Activated CD4-positive, alpha-beta T cell treated with anti-CD3 and anti-CD28 coated beads for 48 hours (primary cell): ENCODE data around the gene PPP4R4.
"Not testable (repeated sequence)": the region's sequence is repeated elsewhere in the genome, so short reads cannot be mapped to it uniquely, and the experiment has no call there.

Experiments used
- DNase-seq: peaks from one replicate; pipeline ENCODE4 v3.0.0-alpha.2; 2020

The PPP4R4 gene

DNA sequence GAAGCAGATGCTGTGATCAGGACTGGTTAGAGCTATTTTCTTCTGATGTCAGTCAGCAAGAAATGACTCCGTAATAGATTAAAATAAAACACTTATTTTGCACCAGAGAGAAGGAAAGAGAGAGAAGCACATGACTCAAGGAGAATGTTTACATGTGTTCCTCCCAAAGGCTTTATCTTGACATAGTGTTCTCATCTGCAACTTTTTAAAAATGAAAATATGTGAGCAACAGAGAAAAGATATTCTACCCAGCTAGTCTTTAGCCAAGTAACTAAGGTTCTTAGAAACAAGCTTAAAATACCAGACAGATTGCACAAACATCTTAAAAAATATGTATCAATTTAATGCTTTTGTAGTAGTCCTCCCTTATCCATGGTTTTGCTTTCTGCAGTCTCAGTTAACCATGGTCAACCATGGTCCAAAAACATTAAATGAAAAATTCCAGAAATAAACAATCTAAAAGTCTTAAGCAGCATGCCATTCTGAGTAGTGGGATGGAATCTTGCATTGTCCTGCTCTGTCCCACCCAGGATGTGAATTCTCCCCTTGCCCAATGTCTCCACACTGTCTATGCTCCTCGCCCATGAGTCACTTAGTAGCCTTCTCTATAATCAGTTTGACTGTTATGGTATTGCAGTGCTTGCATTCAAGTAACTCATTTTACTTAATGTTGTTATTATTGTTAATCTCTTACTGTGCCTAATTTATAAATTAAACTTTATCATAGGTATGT, 109.0 kb downstream of the PPP4R4 start:
- no peak for DNase-seq

DNA sequence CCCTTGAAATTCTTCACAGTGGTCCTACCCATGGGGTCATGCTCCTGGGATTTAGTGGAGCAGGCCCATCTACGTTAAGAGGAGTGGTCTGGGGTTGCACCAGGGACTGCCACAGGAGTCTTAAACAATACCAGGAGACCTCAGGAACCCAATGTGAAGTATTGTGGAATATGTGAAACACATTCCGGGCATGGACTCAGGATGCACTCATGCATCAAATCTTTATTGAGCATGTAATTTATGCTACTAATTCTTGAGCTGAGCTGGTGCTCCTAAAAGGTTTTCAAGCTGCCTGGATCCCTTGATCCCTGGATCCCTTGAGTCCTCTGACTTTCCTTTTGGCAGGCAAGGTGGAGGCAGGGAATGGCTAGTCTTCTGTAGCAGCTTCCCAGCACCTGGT, 110.1 kb downstream of the PPP4R4 start:
- DNase-seq: no peak

DNA sequence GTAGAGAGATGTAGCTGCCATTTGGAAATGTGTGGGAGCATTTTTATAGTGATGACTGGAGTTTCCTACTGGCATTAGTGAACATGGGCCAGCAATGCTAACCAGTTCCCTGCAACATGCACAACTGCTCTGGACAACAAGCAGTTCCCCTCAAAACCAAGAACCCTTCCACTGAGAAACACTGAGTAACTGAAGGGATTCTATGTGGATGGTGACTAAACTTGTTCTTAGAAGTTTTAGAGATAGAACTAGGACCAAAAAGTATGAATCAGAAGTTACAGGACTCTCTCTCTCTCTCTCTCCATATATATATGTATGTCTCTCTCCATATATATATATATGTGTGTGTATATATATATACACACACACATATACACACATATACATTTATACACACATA, 111.0 kb downstream of the PPP4R4 start:
- no peak for DNase-seq

DNA sequence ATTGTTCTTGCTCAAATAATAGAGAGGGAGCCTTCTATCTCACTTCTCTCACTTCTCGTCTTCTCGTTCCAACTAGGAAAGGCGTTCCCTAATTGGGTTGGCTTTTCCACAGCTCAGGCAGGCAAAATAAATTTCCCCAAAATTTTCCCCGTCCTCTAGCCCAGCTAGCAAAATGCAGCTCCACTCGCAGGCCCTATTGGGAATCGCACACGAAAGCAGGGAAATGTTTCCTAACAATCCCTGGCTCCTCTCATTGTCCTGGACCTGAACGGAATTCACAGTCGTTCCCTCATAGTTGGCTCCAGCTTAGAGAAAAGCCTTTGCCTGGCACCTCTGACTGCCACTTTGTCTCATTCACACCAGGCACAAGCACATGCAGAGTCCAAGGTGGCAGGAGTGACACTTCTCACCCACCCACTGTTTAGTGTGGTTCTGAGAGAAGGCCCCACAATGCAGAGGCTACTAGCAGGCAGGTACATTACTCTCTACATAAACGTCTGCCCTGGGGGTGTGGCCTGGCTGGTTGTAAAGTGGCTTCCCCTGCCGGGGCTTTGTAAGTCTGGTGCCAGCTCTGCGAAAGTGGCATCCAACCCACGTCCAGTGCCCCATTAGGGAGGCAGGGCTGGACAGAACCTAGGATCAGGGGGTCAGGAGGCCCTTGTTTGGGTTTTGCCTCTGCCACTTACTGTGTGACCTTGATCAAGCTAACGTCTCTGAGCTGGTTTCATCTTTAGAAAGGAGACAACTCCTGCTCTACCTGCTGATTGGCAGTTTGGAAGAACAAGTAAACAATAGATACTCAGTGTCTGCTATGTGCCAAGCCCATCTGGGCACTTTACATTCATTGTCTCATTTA, 114.7 kb downstream of the PPP4R4 start:
- no peak for DNase-seq

DNA sequence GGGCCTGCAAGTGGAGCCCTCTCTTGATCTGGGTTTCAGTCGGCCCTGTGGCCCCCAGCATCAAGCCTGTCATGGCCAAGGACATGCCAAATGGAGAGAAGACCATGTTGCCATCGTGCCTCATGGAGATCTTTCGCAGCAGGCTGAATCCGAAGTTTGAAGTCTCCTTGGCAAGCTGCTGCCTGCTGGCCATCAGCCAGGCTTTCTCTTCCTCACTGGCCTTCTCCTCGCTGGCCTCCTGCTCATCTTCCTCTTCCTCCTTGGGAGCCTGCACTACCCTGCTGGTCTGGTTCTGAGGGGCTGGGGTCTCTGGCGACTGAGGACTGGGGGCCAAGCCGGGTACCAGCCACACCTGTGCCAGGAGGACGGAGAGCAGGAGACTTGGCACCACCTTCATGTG, 116.1 kb downstream of the PPP4R4 start:
- no peak for DNase-seq

DNA sequence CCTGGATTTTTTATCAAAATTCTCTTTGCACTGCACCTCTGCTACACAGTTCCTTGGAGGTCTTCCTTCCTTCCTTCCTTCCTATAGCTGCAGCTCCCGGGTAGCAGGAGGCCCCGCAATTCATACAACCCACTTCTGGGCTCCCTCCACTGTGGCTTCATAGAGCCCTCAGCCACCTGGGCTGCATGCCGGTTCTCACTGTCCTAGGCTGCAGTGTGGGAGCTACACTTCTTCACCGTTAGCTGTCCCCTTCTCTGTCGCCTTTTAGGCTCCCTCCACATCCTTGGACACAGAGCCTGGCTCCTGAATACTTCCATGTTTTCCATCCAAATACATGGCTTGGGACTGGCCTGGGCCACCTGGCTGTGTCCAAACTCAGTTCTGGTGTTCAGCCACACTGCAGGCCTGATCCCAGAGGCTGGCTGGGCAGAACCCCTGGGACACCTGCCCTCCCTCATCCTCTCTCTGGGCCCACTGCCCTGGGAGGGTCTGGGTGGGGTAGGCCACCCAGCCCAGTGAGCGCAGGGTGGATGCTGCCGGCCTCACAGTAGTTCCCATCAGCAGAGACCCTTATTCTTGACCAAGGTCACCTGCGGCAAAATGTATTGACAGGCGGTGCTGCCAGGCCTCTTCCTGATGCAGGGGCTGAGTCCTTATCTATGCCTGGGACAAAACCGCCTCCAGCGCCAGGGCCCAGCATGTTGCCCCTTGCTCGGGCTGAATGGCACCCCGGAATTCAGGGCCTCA, 117.2 kb downstream of the PPP4R4 start:
- no peak for DNase-seq

DNA sequence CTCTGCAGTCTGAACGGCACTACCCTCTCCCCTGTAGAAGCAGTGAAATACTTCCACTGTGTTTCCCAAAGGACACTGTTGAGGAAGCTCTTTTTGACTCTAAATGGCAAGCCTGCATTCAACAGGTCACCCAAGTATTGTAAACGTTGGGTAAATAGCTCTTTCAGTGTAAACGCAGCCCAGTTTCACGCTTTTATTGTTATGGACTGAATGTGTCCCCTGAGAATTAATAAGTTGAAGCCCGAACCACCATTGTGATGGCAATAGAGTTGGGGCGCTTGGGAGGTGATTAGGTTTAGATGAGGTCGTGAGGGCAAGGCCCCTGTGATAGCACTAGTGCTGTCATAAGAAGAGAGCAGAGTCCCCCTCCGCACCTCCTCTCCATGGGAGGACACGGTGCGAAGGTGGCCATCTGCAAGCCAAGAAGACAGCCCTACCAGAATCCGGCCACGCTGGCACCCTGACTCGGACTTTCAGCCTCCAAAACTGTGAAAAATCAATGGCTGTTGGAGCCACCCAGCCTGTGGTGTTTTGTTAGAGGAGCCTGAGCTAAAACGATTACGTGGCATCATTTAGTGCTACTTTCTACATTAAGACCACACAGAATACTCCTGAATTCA, 117.9 kb downstream of the PPP4R4 start:
- DNase-seq: no peak

DNA sequence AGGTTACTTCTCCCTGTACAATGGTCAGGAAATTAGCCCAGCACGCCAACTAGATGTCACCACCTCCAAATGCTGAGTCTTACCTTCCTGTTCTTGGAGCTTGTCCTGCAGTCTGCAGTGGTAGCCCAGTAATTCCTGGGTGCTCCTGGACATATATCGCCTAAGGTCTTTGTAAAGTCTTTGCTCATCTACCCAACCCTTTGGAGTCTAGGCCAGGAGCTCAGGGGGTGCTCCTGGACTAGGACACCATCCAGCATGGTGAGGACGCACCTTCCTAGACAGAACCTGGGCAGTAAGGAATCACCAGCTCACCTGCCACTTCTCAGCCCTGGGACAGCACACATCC, 118.4 kb downstream of the PPP4R4 start:
- no peak for DNase-seq

DNA sequence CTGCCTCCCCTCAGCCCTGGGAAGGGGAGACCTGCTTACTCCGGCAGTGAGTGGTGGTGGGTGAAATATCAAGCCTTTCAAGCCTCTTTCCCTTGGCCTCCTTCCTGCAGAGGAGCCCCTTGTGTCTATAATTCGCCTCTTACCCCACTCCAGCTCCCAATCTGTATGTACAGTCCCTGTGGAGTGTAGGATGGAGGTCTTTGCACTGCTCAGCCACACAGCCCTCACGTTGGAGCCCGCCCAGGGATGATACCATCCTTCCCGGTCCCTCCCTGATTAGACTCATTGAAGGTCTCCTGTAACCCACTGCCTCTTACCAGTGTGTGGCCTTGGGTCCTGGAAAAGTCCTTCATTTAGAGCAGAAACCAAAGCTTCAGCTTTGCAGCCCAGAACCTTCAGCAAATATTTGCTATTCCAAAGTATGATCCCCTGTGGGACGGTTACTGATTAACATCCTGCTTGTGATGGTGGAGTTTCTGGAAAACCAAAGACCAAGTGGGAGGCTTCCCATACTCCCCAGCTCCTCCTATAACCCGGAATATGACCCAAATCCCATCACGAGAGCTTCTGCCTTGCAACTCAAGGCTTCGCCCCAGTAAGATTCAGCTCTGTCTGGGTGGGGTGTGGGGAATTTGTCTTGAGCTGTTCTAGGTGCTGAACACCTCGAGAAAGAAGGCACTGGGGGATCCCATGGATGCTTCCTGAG, 118.9 kb downstream of the PPP4R4 start, which contains the start of gene SERPINA10:
Gene SERPINA10, minus strand, starts transcription at position 397 of the 706 bp plus-strand sequence. CDS start 2,675 bp downstream, outside the sequence.
- DNase-seq: no peak

DNA sequence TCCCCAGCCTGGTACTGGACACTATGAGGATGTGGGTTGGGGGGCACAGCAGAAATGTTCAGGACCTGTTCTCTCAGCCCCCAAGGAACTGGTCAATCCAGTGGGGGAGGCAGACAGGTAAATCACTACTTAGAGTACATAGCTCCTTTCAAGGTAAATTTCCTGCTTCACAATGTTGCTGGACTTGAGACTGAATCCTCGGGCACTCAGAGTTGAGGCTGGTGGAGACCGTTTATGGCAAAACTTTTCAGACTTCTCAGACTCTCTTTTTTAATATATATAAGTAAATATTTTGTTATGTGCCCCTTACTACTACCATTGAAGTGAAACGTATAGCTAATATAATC, 119.4 kb downstream of the PPP4R4 start:
- no peak for DNase-seq

DNA sequence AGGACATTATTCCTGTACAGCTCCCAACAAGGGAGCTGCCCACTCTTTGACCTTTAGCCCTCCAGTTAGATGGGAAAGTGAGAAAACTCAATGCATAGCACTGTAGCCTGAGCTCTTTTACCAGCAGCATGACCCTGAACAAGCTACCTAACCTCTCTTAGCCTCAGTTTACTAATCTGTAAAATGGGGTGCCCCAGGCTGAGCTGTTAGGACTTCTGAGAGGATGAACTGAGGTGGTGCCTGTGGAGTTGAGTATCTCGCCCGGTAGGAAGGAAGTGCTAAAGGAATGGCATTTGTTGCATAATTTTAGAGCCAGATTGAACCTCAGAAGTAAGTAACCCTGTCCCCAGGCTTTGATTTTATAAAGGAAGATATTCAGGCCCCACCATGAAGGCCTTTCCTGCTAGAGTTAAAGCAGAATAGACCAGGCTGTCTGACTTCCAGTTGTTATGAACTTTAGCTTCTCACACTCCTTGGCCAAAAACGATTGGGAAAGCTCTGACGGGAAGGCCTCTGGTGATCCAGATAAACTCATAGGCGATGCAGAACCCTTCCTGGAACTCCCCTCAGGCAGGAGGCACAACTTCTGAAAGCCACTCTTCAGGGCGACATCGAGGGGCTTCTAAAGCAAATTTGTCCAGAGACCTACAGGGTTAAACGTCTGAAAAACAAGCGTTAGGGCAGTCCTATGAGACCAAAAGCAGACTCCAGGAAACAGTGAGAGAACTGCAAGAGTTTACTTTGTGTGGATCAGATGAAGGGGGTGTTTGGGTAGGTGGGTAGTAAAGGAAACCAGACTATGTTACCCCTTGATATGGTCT, 121.4 kb downstream of the PPP4R4 start:
- DNase-seq: no peak

DNA sequence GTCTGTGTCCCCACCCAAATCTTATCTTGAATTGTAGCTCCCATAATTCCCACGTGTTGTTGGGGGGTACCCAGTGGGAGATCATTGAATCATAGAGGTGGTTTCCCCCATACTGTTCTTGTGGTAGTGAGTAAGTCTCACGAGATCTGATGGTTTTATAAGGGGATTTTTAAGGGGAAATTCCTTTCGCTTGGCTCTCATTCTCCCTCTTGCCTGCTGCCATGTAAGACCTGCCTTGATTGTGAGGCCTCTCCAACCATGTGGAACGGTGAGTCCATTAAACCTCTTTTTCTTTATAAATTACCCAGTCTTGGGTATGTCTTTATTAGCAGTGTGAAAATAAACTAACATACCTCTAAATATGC, 122.0 kb downstream of the PPP4R4 start:
- not testable (repeated sequence) for DNase-seq

DNA sequence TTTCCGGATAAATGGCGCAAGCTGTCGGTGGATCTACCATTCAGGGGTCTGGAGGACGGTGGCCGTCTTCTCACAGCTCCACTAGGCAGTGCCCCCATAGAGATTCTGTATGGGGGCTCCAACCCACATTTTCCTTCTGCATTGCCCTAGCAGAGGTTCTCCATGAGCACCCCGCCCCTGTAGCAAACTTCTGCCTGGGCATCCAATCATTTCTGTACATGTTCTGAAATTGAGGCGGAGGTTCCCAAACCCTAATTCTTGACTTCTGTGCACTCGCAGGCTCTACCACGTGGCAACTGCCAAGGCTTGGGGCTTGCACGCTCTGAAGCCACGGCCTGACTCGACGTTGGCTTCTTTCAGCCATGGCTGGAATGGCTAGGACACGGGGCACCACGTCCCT, 124.0 kb downstream of the PPP4R4 start:
- no peak for DNase-seq

DNA sequence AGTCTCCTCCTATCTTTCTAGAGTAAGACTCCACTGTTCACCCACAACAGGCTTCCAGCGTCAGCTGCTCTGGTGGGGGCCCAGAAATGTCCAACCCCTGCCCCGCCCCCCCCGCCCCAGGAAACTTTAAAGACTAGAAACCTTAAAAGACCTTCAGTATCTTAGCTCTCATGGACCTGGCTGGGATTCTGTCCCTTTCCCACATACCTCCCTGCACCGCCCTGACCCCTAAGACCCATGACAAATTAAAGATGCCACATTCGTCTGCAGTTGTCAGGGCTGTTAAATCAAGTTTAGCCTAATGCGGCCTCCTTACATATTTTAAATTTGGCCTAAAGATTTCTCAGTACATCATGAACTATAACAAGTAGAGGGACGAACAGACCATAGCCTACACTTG, 129.0 kb downstream of the PPP4R4 start:
- DNase-seq: no peak

DNA sequence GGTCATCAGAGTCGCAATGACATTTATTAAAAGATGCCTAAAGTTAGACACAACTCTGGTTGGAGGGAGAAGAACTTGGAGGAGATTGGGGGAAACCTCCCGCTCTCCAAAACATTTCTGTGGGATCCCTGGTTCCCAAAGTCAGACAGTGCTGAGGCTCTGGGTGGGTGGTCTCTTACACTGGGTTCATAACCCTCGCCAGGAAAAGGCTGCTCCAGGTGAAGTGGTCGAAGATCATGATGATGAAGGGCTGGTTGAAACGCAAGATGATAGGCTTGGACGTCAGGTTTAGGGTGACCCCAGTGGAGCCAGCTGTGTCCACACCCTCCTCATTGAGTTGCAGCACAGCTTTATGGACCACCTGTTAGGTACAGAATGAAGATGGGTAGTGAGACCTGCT, 130.1 kb downstream of the PPP4R4 start:
- DNase-seq: no peak

DNA sequence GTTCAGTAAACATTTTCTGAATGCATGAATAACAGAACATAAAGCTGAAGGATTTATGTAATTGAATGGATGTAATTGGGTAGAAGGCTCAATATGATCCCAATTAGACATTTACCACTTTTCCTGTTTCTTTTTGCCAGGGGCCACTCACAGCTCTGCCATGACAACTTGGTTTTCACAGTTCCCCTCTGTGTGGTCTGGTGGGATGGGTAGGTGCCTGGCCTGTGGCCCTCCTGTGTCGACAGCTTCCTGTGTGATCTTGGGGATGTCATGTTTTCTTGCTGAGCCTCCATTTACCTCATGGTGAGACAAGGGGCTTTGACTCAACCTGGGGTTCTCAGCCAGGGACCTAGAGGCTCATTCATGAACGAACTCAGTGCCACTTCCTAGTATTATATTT, 131.5 kb downstream of the PPP4R4 start:
- DNase-seq: no peak

DNA sequence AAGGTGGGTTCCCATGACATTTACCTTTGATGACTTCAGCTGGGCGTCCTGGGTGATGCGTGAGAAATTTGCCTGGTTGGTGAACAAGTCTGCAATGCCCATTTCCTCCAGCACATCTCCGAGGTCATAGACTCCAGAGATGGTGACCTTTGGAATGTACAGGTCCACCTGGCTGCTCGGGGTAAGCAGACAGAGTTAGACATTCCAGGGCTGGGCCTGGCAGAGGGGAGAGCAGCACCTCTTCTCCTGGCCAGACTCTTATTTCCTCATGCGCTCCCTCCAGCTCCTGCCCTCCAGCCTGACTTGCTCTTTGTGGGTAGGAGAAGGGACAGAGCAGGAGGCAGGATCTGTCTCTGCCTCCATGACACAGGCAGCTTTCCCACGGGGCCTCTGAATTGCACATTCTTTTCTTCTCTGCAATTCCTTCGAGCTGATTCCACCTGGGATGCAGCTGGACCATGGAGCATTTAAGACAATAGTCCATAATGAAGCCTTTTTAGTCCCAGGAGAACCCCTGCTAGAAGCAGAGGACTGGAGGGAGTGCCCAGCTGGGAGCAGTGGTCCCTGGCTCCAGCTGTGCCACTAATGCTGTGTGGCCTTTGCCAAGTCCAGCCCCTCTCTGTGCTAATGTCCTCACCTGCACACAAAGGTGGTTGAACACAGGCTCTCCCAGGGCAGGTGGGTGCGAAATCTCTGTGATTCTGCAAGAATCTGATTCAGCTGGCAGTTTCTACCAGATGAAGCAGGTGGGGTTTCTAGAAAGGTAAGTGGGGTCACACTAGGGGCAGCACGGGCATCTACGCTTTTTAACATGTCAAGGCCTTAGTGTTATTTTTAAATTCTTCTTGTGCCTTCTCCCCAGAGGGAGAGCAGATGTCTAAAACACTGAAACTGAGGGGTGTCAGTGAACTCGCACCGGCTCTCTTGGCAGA, 132.2 kb downstream of the PPP4R4 start:
- no peak for DNase-seq

DNA sequence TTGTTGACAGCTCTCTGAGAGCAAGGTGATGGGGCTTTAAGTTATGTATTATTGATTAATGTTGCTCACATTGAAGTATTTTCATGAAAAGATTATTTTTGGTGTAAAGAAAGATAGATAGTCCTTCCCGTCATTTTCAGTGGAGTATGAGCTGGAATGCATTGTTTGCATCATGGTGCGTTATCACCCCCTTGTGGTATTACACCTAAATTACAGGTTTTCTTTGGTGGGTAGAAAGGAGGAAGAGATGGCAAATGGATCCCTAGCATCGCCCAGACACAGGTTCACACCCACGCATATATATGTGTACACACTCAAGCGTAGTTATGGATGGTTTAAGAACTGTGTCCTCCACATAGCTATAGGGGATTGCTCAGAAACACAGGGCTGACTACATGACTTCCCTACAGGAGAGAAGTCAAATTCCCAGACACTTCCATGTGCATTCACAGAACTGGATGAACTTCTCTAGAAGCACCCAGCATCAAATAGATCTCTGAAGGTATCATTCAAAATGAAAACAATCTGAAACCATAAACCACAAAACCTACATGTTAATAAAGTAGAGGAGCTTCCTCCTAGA, 133.4 kb downstream of the PPP4R4 start:
- no peak for DNase-seq

DNA sequence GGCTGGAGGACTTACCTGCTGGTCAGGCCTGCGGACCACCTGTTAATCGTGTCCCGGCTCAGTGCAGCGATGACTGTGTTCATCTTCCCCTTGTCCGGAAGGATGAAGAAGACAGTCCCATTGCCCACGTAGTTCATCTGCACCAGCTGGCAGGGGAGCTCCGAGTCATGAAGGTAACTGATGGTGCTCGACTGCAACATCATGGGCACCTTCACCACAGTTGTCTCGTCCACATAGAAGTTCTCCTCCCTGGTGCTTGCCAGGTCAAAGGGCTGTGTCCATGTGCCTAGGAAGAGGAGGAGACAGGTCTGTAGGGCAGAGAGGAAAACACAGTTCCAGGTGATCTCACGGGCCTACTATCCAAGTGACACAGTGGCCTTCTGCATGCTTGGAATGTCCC, 135.6 kb downstream of the PPP4R4 start:
- DNase-seq: no peak

DNA sequence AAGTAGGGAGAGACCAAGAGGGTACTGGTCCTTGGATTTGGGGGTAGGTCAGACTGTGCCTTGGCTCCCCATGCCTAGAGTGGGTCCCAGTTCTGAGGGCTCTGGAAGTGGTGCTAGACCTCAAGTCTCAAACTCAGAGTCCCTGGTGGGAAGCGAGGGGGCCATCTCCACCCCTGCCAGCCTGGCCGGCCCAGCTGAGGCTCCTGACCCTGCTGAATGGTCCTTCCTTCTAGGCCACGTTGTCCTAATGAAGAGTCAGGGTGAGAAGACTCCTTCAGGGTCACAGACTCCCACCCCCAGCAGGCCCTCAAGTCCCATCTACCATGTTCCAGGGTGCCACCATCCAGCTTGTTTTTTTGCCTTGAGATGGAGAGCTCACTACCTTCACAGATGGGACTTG, 136.1 kb downstream of the PPP4R4 start:
- DNase-seq: no peak
